HepG2 (cell line): ENCODE data around the gene LRRN4CL. TPM values are rescaled to one million over a fixed set of nuclear protein-coding genes. Genes with fewer than 3 reads are reported as not detected.
"Not testable (repeated sequence)": the region's sequence is repeated elsewhere in the genome, so short reads cannot be mapped to it uniquely, and the experiment has no call there.

ENCODE experiments used
- ATAC-seq: fragments of 200-7000 bp; cut with Tn5 transposase; 3 replicates; pipeline ENCODE4 v1.9.1; 2020; ENCODE audit warnings: mild to moderate bottlenecking, moderate library complexity
- BruUV-seq: library from RNA; stranded (reverse); fragments of 400-500 nt; replicated peaks from 2 replicates; lab custom pipeline; 2021; lab: Mats Ljungman, UMichigan
- CTCF ChIA-PET: fragments of 300-600 bp; formaldehyde crosslinking; extraction: SDS; loops from one replicate; lab custom pipeline; 2021; ENCODE audit warnings: low total read pairs, inconsistent platforms, low intra/inter-chr PET ratio; lab: Yijun Ruan, JAX
- POLR2A ChIA-PET: fragments of 350-600 bp; sonication (Branson Sonifier 250); formaldehyde crosslinking; loops from one replicate; lab custom pipeline; 2020; ENCODE audit warnings: antibody characterized with exemption, inconsistent platforms; lab: Yijun Ruan, JAX
- DNase-seq: peaks from one replicate; pipeline ENCODE4 v3.0.0-alpha.2; 2015; ENCODE audit warnings: low spot score
- FAIRE-seq: peaks from 3 replicates; lab custom pipeline; 2011; peaks lifted over from hg19 to GRCh38; lab: Jason Lieb, UNC
- H2AFZ ChIP-seq: one replicate; pipeline ENCODE4 v1.6.1; 2011; ENCODE audit warnings: low read length, inconsistent platforms
- H3K27ac ChIP-seq: fragments of 300-600 bp; 3 replicates; pipeline ENCODE4 v1.8.0; 2011; ENCODE audit warnings: mixed run types, mild to moderate bottlenecking, mixed read lengths, low read length, inconsistent platforms; ENCODE audit not compliant: insufficient read depth; ENCODE audit errors: extremely low read length
- H3K27me3 ChIP-seq, 2 experiments: fragments of 200-600 bp in 1 of 2; 2 replicates in 1 of 2; 3 replicates in 1 of 2; pipeline versions ENCODE4 v1.6.0 to v1.8.0; 2011; ENCODE audit warnings: low read length in 2 of 2, mild to moderate bottlenecking in 2 of 2, moderate library complexity in 2 of 2, inconsistent platforms in 1 of 2; ENCODE audit not compliant: insufficient read depth in 2 of 2, control insufficient read depth in 1 of 2
- H3K36me3 ChIP-seq, 2 experiments: fragments of 200-600 bp in 1 of 2; replicated peaks in 1 of 2; 2 replicates in 1 of 2; 3 replicates in 1 of 2; pipeline versions ENCODE4 v1.5.1 to v1.8.0; 2011; ENCODE audit warnings: low read length in 2 of 2, inconsistent platforms in 1 of 2; ENCODE audit not compliant: insufficient read depth in 2 of 2, control insufficient read depth in 1 of 2
- H3K4me1 ChIP-seq: 2 replicates; pipeline ENCODE4 v1.5.1; 2012; ENCODE audit warnings: low read length, inconsistent platforms; ENCODE audit not compliant: insufficient read depth
- H3K4me2 ChIP-seq: 2 replicates; pipeline ENCODE4 v1.6.0; 2011; ENCODE audit warnings: low read depth, low read length, inconsistent platforms
- H3K4me3 ChIP-seq, 3 experiments: fragments of 200-600 bp in 1 of 3; sonication (generic), shearing (Covaris generic) in 1 of 3; replicated peaks in 1 of 3; 2 replicates each; pipeline ENCODE4 v1.5.1; 2011 to 2016; ENCODE audit warnings: low read length in 3 of 3, inconsistent platforms in 2 of 3, low read depth in 2 of 3, mild to moderate bottlenecking in 2 of 3, control low read depth in 1 of 3, mixed read lengths in 1 of 3; ENCODE audit not compliant: insufficient read depth in 1 of 3
- H3K79me2 ChIP-seq: one replicate; pipeline ENCODE4 v1.6.1; 2011; ENCODE audit warnings: low read length, inconsistent platforms; ENCODE audit not compliant: insufficient read depth
- H3K9ac ChIP-seq: 2 replicates; pipeline ENCODE4 v1.6.0; 2011; ENCODE audit warnings: mild to moderate bottlenecking, low read depth, low read length, inconsistent platforms; ENCODE audit not compliant: insufficient read depth
- H3K9me3 ChIP-seq: 2 replicates; pipeline ENCODE4 v1.5.1; 2012; ENCODE audit warnings: mild to moderate bottlenecking, low read length
- H4K20me1 ChIP-seq: 2 replicates; pipeline ENCODE4 v1.6.0; 2011; ENCODE audit warnings: inconsistent platforms, mild to moderate bottlenecking, low read length, moderate library complexity; ENCODE audit not compliant: insufficient read depth
- EEA1 ChIP-seq: sonication (generic); formaldehyde crosslinking; IDR thresholded peaks from 2 replicates; pipeline ENCODE4 v1.5.1; 2020; ENCODE audit warnings: mild to moderate bottlenecking, missing genetic modification reagents, borderline replicate concordance
- POLR2A ChIP-seq, 2 experiments: IDR thresholded peaks; 2 replicates each; pipeline ENCODE4 v1.6.1; 2011; ENCODE audit warnings: low read depth in 2 of 2, low read length in 2 of 2, mild to moderate bottlenecking in 1 of 2, moderate library complexity in 1 of 2; ENCODE audit not compliant: insufficient read depth in 1 of 2
- STAG1 ChIP-seq: sonication (generic); formaldehyde crosslinking; IDR thresholded peaks from 2 replicates; pipeline ENCODE4 v1.4.0; 2020; ENCODE audit warnings: missing genetic modification reagents
- ZNF790 ChIP-seq: sonication (generic); formaldehyde crosslinking; IDR thresholded peaks from 2 replicates; pipeline ENCODE4 v1.8.0; 2022; ENCODE audit warnings: missing genetic modification reagents, mild to moderate bottlenecking, borderline replicate concordance
- WGBS: methylation state at CpG from one replicate; pipeline ENCODE4 v1.1.6; 2017; ENCODE audit warnings: low lambda C conversion rate; 5-methylcytosine and 5-hydroxymethylcytosine counted together
- in situ Hi-C: cut with HindIII; loops from 2 replicates; pipeline ENCODE4 v1.10.0; 2017; ENCODE audit warnings: low pct_unique_long_range_greater_than_20kb; ENCODE audit not compliant: extremely low pct_ligation_motif_present
- intact Hi-C: fragments of 100-400 bp; cut with micrococcal nuclease; formaldehyde crosslinking; loops from one replicate; pipeline ENCODE4 v1.10.0; 2022; ENCODE audit not compliant: unreplicated experiment
- polyA plus RNA-seq, 8 experiments: library from polyadenylated mRNA; depleted of rRNA in 3 of 8; stranded (reverse) in 7 of 8; unstranded in 1 of 8; fragments of >200 nt; fragmentation: Illumina TruSeq in 4 of 8; extraction: Trizol in 4 of 8; gene quantifications; 2 replicates each; pipeline versions ENCODE4 v1.2.1 to v1.2.3, GENCODE V29; 2011 to 2016; ENCODE audit warnings: low read depth in 4 of 8, missing spikeins in 1 of 8, mixed read lengths in 1 of 8; ENCODE audit not compliant: insufficient read depth in 1 of 8
- total RNA-seq, 5 experiments: library from RNA; depleted of rRNA; stranded (reverse); fragments of >200 nt; fragmentation: Illumina TruSeq; extraction: Trizol; gene quantifications; 2 replicates each; pipeline ENCODE4 v1.2.3, GENCODE V29; 2016; ENCODE audit warnings: low read depth in 1 of 5
- TF ChIP-seq, protein P1 (sequence below): sonication (generic); formaldehyde crosslinking; IDR thresholded peaks from 2 replicates; pipeline ENCODE4 v1.4.0; 2020; ENCODE audit warnings: mild to moderate bottlenecking, low read depth, missing genetic modification reagents

LRRN4CL gene
- total and polyA plus RNA-seq, 2 of the 13 experiments (the other 11 are each of a cell fraction or from before 2014, with no cell fraction given), result 0.11 TPM; not detected in 1

DNA sequence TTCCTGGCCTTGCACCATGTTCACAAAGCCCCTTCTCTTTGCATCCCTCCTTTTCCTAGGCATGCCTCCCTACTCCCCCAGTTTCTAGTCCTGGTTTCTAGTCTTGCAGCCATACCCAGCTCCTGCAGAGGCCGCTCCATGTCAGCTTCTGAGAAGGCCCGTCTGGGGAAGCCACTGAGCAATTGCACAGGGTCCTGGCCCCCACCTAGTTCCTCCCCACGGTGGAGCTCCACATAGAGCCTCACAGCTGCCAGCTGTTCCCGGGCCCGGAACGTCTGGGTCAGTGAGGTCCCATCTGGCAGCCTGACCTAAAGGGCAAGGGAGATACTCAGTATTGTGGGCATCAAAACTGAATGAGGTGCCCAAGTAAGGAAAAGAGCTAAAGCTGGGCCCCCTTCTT is 12.6 kb downstream of the LRRN4CL start:
- WGBS, result 82% methylated on average over 6 of the region's 6 CpGs
- in situ Hi-C loops, result no loop called here

DNA sequence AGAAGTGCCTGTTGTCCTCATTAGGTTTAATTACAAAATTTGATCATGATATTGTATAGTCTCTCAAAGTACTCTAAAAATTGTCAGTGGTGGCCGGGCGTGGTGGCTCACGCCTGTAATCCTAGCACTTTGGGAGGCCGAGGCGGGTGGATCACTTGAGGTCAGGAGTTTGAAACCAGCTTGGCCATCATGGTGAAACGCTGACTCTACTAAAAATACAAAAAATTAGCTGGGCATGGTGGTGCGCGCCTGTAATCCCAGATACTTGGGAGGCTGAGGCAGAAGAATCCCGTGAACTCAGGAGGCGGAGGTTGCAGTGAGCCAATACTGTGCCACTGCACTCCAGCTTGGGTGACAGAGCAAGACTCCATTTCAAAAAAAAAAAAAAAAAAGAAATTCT is 13.9 kb downstream of the LRRN4CL start:
- H3K27ac ChIP-seq, BruUV-seq, H4K20me1 ChIP-seq, DNase-seq, ATAC-seq, H3K4me3 ChIP-seq, CTCF ChIA-PET, H3K36me3 ChIP-seq, H3K9me3 ChIP-seq, H3K9ac ChIP-seq, H3K4me2 ChIP-seq, FAIRE-seq, intact Hi-C loops, H3K27me3 ChIP-seq, H2AFZ ChIP-seq, in situ Hi-C loops: not testable (repeated sequence)
- H3K79me2 ChIP-seq, result peaks cover 29% of the 10 kb centered on the region
- POLR2A ChIA-PET, result interaction anchor here (1.8 to 5.4 kb wide), 4 partner anchors 8 to 84 kb away, joined by 5 to 64 read pairs (median 6); partner anchors contain the start of genes C11orf98, CSKMT, HNRNPUL2 and TUT1
- 98% methylated on average over 10 of the region's 10 CpGs for WGBS
- peaks cover 49% of the 10 kb centered on the region for H3K4me1 ChIP-seq

More for the DNA sequence above, 12.6 kb downstream of the LRRN4CL start:
- intact Hi-C loops, result no loop called here
- no peak overlapping the region for H3K9ac ChIP-seq
- H3K4me2 ChIP-seq, result no peak overlapping the region
- ChIA-PET CTCF (no interaction called here), POLR2A (interaction anchor here (1.1 to 5.4 kb wide), 4 partner anchors 10 to 86 kb away, joined by 4 to 64 read pairs (median 6); partner anchors contain the start of genes C11orf98, CSKMT, INTS5 and TUT1)
- BruUV-seq, result no TSS peak
- H3K9me3 ChIP-seq, result no peaks in the 10 kb centered on the region
- no peak overlapping the region for H2AFZ ChIP-seq
- ATAC-seq (no peak), DNase-seq (no peak), FAIRE-seq (no peak)
- peaks cover 0 to 7% of the 10 kb centered on the region in 2 experiments; a peak in 1 of 5 replicates for H3K36me3 ChIP-seq
- peaks cover 53% of the 10 kb centered on the region for H3K4me1 ChIP-seq
- H3K4me3 ChIP-seq, result no peak overlapping the region
- H3K27me3 ChIP-seq, result no peaks in the 10 kb centered on the region
- TF ChIP-seq ZNF790 (CRISPR knock-in tag) (no peak), POLR2A (IDR thresholded peaks at IDR 0.05; ENCODE audit: insufficient read depth in 1 of 2, low read depth in 2 of 2, low read length in 2 of 2) (0 out of 4 replicates have a peak, but pooled peaks of 1 of the 2 experiments have one; percentile 12), EEA1 (no peak), STAG1 (CRISPR knock-in tag) (0 out of 2 replicates have a peak, but pooled peaks have one; percentile 8)
- TF ChIP-seq, protein P1, sequence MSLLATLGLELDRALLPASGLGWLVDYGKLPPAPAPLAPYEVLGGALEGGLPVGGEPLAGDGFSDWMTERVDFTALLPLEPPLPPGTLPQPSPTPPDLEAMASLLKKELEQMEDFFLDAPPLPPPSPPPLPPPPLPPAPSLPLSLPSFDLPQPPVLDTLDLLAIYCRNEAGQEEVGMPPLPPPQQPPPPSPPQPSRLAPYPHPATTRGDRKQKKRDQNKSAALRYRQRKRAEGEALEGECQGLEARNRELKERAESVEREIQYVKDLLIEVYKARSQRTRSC (CRISPR knock-in tag), result no peak
- H3K27ac ChIP-seq, result no peak overlapping the region
- H3K79me2 ChIP-seq, result peaks cover 21% of the 10 kb centered on the region
- H4K20me1 ChIP-seq, result no peaks in the 10 kb centered on the region
